Right lobe of liver (tissue), 6 donors: ENCODE results near the gene SH3RF3. TPM values are rescaled to one million over a fixed set of nuclear protein-coding genes. Genes with fewer than 3 reads are reported as not detected.

ENCODE experiments used
- ATAC-seq, 4 donors: fragments of 200-7000 bp; cut with Tn5 transposase; one replicate each; pipeline ENCODE4 v1.9.1; 2020; ENCODE audit warnings: mild to moderate bottlenecking in 4 of 4, moderate library complexity in 4 of 4
- DNase-seq, 3 donors: peaks; one replicate each; pipeline ENCODE4 v3.0.0-alpha.2; 2020
- H3K27ac ChIP-seq, 3 donors: fragments of 200-600 bp; one replicate each; pipeline ENCODE4 v1.8.0; 2022
- H3K27me3 ChIP-seq, 2 donors: fragments of 200-600 bp; one replicate each; pipeline ENCODE4 v1.8.0; 2022
- H3K36me3 ChIP-seq, 4 donors: fragments of 200-600 bp; sonication (generic) in 1 of 4; one replicate each; pipeline versions ENCODE4 v1.5.1 to v1.8.0; 2017 to 2022; ENCODE audit warnings: control low read depth in 1 of 4
- H3K4me1 ChIP-seq, 4 donors: fragments of 200-600 bp; sonication (generic) in 1 of 4; one replicate each; pipeline versions ENCODE4 v1.5.1 to v1.8.0; 2017 to 2022; ENCODE audit warnings: control low read depth in 1 of 4
- H3K4me3 ChIP-seq, 3 donors: fragments of 200-600 bp; one replicate each; pipeline ENCODE4 v1.8.0; 2022
- H3K9me3 ChIP-seq, 4 donors: fragments of 200-600 bp; sonication (generic) in 1 of 4; one replicate each; pipeline versions ENCODE4 v1.5.1 to v1.8.0; 2017 to 2022; ENCODE audit warnings: control low read depth in 1 of 4
- CTCF ChIP-seq, 4 donors: fragments of 200-600 bp in 3 of 4; fragments of 450-650 bp in 1 of 4; IDR thresholded peaks; one replicate each; pipeline versions ENCODE4 v1.5.1 to v1.8.0; 2016 to 2022; ENCODE audit warnings: antibody characterized with exemption in 4 of 4, mild to moderate bottlenecking in 2 of 4
- POLR2A ChIP-seq: fragments of 450-650 bp; IDR thresholded peaks from one replicate; pipeline ENCODE4 v1.6.1; 2017; ENCODE audit warnings: antibody characterized with exemption, mild to moderate bottlenecking
- WGBS: methylation state at CpG from one replicate; pipeline ENCODE4 v1.1.6; 2018; ENCODE audit warnings: low coverage, low lambda C conversion rate; ENCODE audit not compliant: insufficient coverage; ENCODE audit errors: missing lambda C conversion rate; 5-methylcytosine and 5-hydroxymethylcytosine counted together
- intact Hi-C, 2 donors: fragments of 100-400 bp; cut with DNase I; formaldehyde crosslinking; loops; one replicate each; pipeline versions ENCODE4 v1.11.2 to v1.14.1; 2022
- total RNA-seq, 6 experiments: library from RNA; depleted of rRNA in 2 of 6; stranded (reverse); fragments of >200 nt in 2 of 6; fragmentation: NEBNext Ultra II Directional in 3 of 6; extraction: Animal tissue kit (Norgen Biotek cat#: 25700) in 3 of 6; gene quantifications; one replicate each; pipeline versions ENCODE4 v1.1.0 to v1.2.4, GENCODE V29; 2016 to 2023
- donor health status: DM: no; HTN: yes; CAD: no.
- donor health status: DM: no; HTN: no; CAD: no.
- donor health status: DM: no; HTN: no; CAD: no.
- donor health status: DM: no; HTN: yes; CAD: no.
- donor health status: DM: no; HTN: yes; CAD: no.

The SH3RF3 gene
- total RNA-seq, 6 experiments from 2014 or later, result 0.68 to 1.6 (median 1.2) TPM

DNA sequence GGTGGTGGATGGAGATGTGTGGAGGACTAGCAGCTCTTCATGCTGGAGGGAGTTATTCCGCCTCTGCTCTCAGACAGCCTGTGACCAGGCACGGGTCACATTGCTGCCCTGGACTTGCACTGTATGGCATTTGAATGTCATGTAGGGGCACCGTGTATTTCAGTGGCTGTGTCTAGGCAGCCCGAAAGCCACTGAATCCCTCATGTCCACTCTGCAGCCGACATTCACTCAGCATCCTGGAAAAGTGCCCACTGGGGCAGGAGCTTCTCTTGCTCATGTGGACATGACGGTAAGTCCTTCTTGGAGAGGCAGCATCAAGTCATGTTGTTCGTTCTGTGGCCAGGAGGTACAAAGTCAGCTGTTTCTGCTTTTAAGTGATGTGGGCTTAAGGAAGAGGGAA lies 127.9 kb downstream of the SH3RF3 start:
- intact Hi-C loops, result no loop called here
- no peaks in the 10 kb centered on the region for H3K9me3 ChIP-seq
- DNase-seq, result peak in 1 of 3 donors; percentile 44
- no peaks in the 10 kb centered on the region for H3K36me3 ChIP-seq
- no peak overlapping the region for H3K27ac ChIP-seq
- WGBS, result 46% methylated on average over 5 of the region's 7 CpGs
- no peaks in the 10 kb centered on the region for H3K27me3 ChIP-seq
- no peaks in the 10 kb centered on the region for H3K4me1 ChIP-seq
- ATAC-seq, result peak in 1 of 4 donors; percentile 37
- TF ChIP-seq POLR2A (no peak), CTCF (IDR thresholded peaks at IDR 0.05) (no peak)
- no peak overlapping the region for H3K4me3 ChIP-seq

DNA sequence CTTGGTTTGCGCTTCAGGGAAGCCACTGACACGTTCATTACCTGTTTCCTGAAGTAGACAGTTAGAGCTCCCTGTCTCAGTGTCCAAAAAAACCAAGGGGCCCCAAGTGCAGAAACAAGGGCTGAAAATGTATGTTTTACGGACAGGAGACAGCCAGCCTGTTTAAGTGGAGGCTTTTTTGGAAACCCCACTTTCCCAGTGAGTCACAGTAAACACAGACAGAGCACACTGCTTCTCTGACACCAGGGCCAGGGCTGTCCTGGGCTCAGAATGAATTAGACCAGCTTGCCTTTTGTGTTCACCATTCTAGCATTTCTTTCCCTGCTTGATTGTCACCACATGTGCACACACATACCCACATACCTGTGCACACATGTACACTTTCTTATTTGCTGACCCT lies 128.6 kb downstream of the SH3RF3 start:
- Histone ChIP-seq H3K9me3 (no peaks in the 10 kb centered on the region), H3K4me3 (no peak overlapping the region), H3K27me3 (no peaks in the 10 kb centered on the region), H3K36me3 (no peaks in the 10 kb centered on the region), H3K27ac (no peak overlapping the region), H3K4me1 (no peaks in the 10 kb centered on the region)
- intact Hi-C loops, result no loop called here
- WGBS, result 60% methylated on average over 1 of the region's 3 CpGs
- ATAC-seq (no peak), DNase-seq (no peak)
- TF ChIP-seq POLR2A, result no peak
- TF ChIP-seq CTCF (IDR thresholded peaks at IDR 0.05), result no peak

DNA sequence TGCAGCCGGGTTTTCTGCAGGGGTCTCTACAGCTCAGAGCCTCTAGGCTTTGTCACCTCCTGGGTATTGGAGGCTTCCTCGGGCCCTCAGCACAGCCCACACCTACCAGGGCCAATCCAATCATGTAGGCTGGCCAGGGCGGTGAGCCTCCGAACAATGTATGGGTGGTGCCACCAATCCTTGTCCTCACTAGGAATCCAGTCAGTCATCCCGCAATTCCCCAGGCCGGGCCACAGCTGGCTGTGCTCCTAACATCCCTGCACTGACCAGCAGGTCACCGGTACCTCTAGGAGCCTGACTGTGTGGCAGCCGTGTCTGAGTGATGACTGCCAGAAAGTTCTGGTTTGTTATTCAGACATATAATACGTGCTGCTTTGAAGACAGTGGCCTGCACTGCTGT lies 129.4 kb downstream of the SH3RF3 start:
- 100% methylated on average over 1 of the region's 9 CpGs for WGBS
- Histone ChIP-seq H3K27me3 (no peaks in the 10 kb centered on the region), H3K4me1 (no peaks in the 10 kb centered on the region), H3K4me3 (no peak overlapping the region), H3K27ac (no peak overlapping the region), H3K9me3 (no peaks in the 10 kb centered on the region), H3K36me3 (no peaks in the 10 kb centered on the region)
- TF ChIP-seq CTCF (IDR thresholded peaks at IDR 0.05) (no peak), POLR2A (no peak)
- DNase-seq, result no peak
- intact Hi-C loops, result no loop called here
- ATAC-seq, result no peak

- WGBS, result 72% methylated on average over 2 of the region's 11 CpGs
Measured at GRCh38 chr2:109258905-109259540, 130.0 kb downstream of the SH3RF3 start.

More at GRCh38 chr2:109258905-109259540, 130.0 kb downstream of the SH3RF3 start:
- no peak for DNase-seq
- Histone ChIP-seq H3K4me3 (no peak overlapping the region), H3K4me1 (no peaks in the 10 kb centered on the region), H3K9me3 (no peaks in the 10 kb centered on the region), H3K27me3 (no peaks in the 10 kb centered on the region), H3K36me3 (no peaks in the 10 kb centered on the region), H3K27ac (no peak overlapping the region)
- TF ChIP-seq CTCF (IDR thresholded peaks at IDR 0.05) (no peak), POLR2A (no peak)
- no peak for ATAC-seq
- intact Hi-C loops, result no loop called here
